Endothelial cell (in vitro differentiated cells): ENCODE data around the gene OR12D3. TPM values are rescaled to one million over a fixed set of nuclear protein-coding genes. Genes with fewer than 3 reads are reported as not detected.

Experiments used
- DNase-seq: peaks from one replicate; pipeline ENCODE4 v3.0.0; 2021; ENCODE audit warnings: low spot score
- H3K27ac Mint-ChIP-seq: one replicate; pipeline ENCODE4 v1.8.0; 2021; ENCODE audit warnings: mixed read lengths, inconsistent platforms; ENCODE audit not compliant: unreplicated experiment
- H3K27me3 Mint-ChIP-seq: one replicate; pipeline ENCODE4 v1.8.0; 2021; ENCODE audit warnings: mild to moderate bottlenecking, moderate library complexity, mixed read lengths, inconsistent platforms; ENCODE audit not compliant: unreplicated experiment
- H3K36me3 Mint-ChIP-seq: one replicate; pipeline ENCODE4 v1.8.0; 2021; ENCODE audit warnings: mild to moderate bottlenecking, low read depth, mixed read lengths, inconsistent platforms; ENCODE audit not compliant: unreplicated experiment
- H3K4me1 Mint-ChIP-seq: one replicate; pipeline ENCODE4 v1.8.0; 2021; ENCODE audit warnings: mild to moderate bottlenecking, mixed read lengths, inconsistent platforms; ENCODE audit not compliant: unreplicated experiment
- H3K4me3 Mint-ChIP-seq: one replicate; pipeline ENCODE4 v1.8.0; 2021; ENCODE audit warnings: mild to moderate bottlenecking, mixed read lengths, inconsistent platforms; ENCODE audit not compliant: unreplicated experiment
- H3K9me3 Mint-ChIP-seq: one replicate; pipeline ENCODE4 v1.8.0; 2021; ENCODE audit warnings: mixed read lengths, inconsistent platforms; ENCODE audit not compliant: unreplicated experiment
- total RNA-seq: library from RNA; stranded (reverse); fragmentation: NEBNext Ultra II Directional; extraction: Animal tissue kit (Norgen Biotek cat#: 25700); gene quantifications from one replicate; pipeline ENCODE4 v1.2.1, GENCODE V29; 2021; ENCODE audit not compliant: unreplicated experiment
- TF ChIP-seq, protein P1 (sequence below): fragments of 200-600 bp; sonication (generic); IDR thresholded peaks from one replicate; pipeline ENCODE4 v1.5.0; 2021; ENCODE audit warnings: antibody characterized with exemption; ENCODE audit not compliant: unreplicated experiment

Gene OR12D3
- total RNA-seq, 1 donor from 2014 or later, result not detected

DNA sequence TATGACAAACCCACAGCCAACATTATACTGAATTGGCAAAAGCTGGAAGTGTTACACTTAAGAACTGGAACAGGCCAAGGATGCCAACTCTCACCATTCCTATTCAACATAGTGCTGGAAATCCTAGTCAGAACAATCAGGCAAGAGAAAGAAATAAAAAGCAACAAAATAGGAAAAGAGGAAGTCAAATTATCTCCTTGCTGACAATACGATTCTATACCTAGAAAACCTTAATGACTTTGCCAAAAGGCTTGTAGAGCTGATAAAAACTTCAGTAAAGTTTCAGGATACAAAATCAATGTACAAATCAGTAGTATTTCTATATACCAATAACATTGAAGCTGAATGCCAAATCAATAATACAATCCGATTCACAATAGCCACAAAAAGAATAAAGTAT lies 38.8 kb downstream of the OR12D3 start:
- no peak overlapping the region for H3K27ac Mint-ChIP-seq
- H3K4me1 Mint-ChIP-seq, result no peaks in the 10 kb centered on the region
- H3K9me3 Mint-ChIP-seq, result no peaks in the 10 kb centered on the region
- TF ChIP-seq, protein P1, sequence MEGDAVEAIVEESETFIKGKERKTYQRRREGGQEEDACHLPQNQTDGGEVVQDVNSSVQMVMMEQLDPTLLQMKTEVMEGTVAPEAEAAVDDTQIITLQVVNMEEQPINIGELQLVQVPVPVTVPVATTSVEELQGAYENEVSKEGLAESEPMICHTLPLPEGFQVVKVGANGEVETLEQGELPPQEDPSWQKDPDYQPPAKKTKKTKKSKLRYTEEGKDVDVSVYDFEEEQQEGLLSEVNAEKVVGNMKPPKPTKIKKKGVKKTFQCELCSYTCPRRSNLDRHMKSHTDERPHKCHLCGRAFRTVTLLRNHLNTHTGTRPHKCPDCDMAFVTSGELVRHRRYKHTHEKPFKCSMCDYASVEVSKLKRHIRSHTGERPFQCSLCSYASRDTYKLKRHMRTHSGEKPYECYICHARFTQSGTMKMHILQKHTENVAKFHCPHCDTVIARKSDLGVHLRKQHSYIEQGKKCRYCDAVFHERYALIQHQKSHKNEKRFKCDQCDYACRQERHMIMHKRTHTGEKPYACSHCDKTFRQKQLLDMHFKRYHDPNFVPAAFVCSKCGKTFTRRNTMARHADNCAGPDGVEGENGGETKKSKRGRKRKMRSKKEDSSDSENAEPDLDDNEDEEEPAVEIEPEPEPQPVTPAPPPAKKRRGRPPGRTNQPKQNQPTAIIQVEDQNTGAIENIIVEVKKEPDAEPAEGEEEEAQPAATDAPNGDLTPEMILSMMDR, result no peak
- no peak for DNase-seq
- no peak overlapping the region for H3K4me3 Mint-ChIP-seq
- no peaks in the 10 kb centered on the region for H3K27me3 Mint-ChIP-seq
- no peaks in the 10 kb centered on the region for H3K36me3 Mint-ChIP-seq

DNA sequence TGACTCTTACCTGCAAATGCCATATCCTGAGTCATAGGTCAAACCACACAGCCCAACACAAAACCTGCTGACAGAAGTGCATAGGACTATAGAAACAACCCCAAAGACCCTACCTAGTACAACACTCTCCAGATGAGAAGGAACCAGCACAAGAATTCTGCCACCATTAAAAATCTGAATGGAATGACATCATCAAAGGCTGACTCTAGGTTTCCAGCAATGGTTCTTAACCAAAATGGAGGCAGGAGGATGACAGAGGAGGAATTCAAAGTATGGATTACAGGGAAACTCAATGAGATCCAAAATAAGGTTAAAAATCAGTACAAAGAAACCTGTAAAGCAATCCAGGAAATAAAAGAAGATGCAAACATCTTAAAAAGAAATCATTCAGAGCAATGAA lies 42.4 kb downstream of the OR12D3 start:
- Mint-ChIP-seq H3K36me3 (no peaks in the 10 kb centered on the region), H3K4me3 (no peak overlapping the region), H3K9me3 (no peaks in the 10 kb centered on the region), H3K27me3 (no peaks in the 10 kb centered on the region), H3K4me1 (no peaks in the 10 kb centered on the region), H3K27ac (no peak overlapping the region)
- DNase-seq, result no peak
- TF ChIP-seq, protein P1, result no peak

DNA sequence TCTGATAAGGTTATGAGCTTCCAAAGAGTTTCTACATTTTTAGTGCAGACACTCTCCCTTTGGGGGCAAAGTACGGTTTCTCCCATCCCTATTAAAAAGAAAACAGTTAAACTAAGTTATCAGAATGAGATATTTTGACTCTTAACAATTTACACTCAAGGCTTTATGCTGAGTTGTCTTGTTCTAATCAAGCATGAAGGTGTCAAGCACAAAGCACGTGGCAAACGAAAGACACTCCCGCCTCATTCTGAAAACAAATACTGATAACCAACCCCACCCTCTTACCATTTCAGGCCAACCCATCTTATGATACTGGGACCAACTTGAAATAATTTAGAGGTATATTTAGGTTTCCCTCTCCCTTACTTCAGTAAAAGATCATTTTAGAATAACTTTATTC lies 49.3 kb downstream of the OR12D3 start:
- TF ChIP-seq, protein P1, result no peak
- DNase-seq, result no peak
- no peaks in the 10 kb centered on the region for H3K36me3 Mint-ChIP-seq
- no peaks in the 10 kb centered on the region for H3K4me1 Mint-ChIP-seq
- H3K27ac Mint-ChIP-seq, result no peak overlapping the region
- no peaks in the 10 kb centered on the region for H3K27me3 Mint-ChIP-seq
- H3K4me3 Mint-ChIP-seq, result no peak overlapping the region
- H3K9me3 Mint-ChIP-seq, result no peaks in the 10 kb centered on the region

Other genes starting within 250 kb of the OR12D3 start
- not detected for gene OR2J2, start 204.4 kb downstream of the OR12D3 start, total RNA-seq
- 0.10 TPM for gene OR14J1, start 73.6 kb downstream of the OR12D3 start, total RNA-seq
- gene OR5V1, start 6.4 kb downstream of the OR12D3 start, total RNA-seq, result not detected
- gene OR12D2, start 20.3 kb upstream of the OR12D3 start, total RNA-seq, result not detected
- not detected for gene OR12D1, start 39.6 kb upstream of the OR12D3 start, total RNA-seq
- not detected for gene OR10C1, start 64.0 kb upstream of the OR12D3 start, total RNA-seq
- not detected for gene OR11A1, start 81.8 kb upstream of the OR12D3 start, total RNA-seq
- gene OR2H1, start 81.9 kb upstream of the OR12D3 start, total RNA-seq, result not detected
- gene MAS1L, start 112.7 kb upstream of the OR12D3 start, total RNA-seq, result not detected
- not detected for gene UBD, start 184.4 kb upstream of the OR12D3 start, total RNA-seq
- gene OR2H2, start 209.8 kb upstream of the OR12D3 start, total RNA-seq, result not detected